Glutamatergic neuron (in vitro differentiated cells): ENCODE data around the gene ZNF484. TPM values are rescaled to one million over a fixed set of nuclear protein-coding genes. Genes with fewer than 3 reads are reported as not detected.
"Not testable (repeated sequence)": the region's sequence is repeated elsewhere in the genome, so short reads cannot be mapped to it uniquely, and the experiment has no call there.

Source experiments
- DNase-seq: peaks from one replicate; pipeline ENCODE4 v3.0.0; 2022
- H3K27ac Mint-ChIP-seq: one replicate; pipeline ENCODE4 v1.8.0; 2020; ENCODE audit warnings: mild to moderate bottlenecking, mixed read lengths, inconsistent platforms; ENCODE audit not compliant: unreplicated experiment
- H3K27me3 Mint-ChIP-seq: one replicate; pipeline ENCODE4 v1.8.0; 2020; ENCODE audit warnings: mild to moderate bottlenecking, moderate library complexity, mixed read lengths, inconsistent platforms; ENCODE audit not compliant: unreplicated experiment
- H3K36me3 Mint-ChIP-seq: one replicate; pipeline ENCODE4 v1.8.0; 2020; ENCODE audit warnings: mild to moderate bottlenecking, mixed read lengths, inconsistent platforms; ENCODE audit not compliant: unreplicated experiment
- H3K4me1 Mint-ChIP-seq: one replicate; pipeline ENCODE4 v1.8.0; 2020; ENCODE audit warnings: mild to moderate bottlenecking, low read depth, mixed read lengths, inconsistent platforms; ENCODE audit not compliant: unreplicated experiment
- H3K4me3 Mint-ChIP-seq: one replicate; pipeline ENCODE4 v1.8.0; 2020; ENCODE audit warnings: mild to moderate bottlenecking, mixed read lengths, inconsistent platforms; ENCODE audit not compliant: unreplicated experiment
- H3K9me3 Mint-ChIP-seq: one replicate; pipeline ENCODE4 v1.8.0; 2020; ENCODE audit warnings: mild to moderate bottlenecking, moderate library complexity, mixed read lengths, inconsistent platforms; ENCODE audit not compliant: unreplicated experiment
- total RNA-seq: library from RNA; stranded (reverse); fragmentation: NEBNext Ultra II Directional; extraction: Animal tissue kit (Norgen Biotek cat#: 25700); gene quantifications from one replicate; pipeline ENCODE4 v1.2.1, GENCODE V29; 2021; ENCODE audit not compliant: unreplicated experiment
- TF ChIP-seq, protein P1 (sequence below): fragments of 200-600 bp; sonication (generic); IDR thresholded peaks from one replicate; pipeline ENCODE4 v1.5.0; 2021; ENCODE audit not compliant: partially characterized antibody, unreplicated experiment

The ZNF484 gene
- total RNA-seq, 1 donor from 2014 or later, result 14.4 TPM

DNA sequence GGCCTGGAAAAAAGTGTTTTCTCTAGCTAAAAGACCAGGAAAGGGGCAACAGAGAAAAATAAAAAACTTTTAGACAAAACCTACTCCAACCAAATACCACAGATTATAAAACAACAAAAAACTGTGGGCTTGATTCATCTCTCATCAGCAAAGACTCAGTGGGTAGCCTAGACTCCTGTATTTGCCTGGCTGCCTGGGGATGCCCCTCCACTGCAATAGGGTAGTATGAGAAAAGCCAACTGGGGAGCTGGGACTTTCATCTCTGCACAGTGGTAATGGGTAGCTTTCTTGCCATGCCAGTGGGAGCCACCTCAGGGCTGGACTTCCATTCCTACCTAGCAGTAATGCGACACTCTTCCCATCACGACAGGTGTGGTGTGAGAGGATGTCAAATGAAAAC, 7.5 kb downstream of the ZNF484 start:
- peaks cover 17% of the 10 kb centered on the region for H3K36me3 Mint-ChIP-seq
- H3K4me3 Mint-ChIP-seq, result no peak overlapping the region
- TF ChIP-seq, protein P1, sequence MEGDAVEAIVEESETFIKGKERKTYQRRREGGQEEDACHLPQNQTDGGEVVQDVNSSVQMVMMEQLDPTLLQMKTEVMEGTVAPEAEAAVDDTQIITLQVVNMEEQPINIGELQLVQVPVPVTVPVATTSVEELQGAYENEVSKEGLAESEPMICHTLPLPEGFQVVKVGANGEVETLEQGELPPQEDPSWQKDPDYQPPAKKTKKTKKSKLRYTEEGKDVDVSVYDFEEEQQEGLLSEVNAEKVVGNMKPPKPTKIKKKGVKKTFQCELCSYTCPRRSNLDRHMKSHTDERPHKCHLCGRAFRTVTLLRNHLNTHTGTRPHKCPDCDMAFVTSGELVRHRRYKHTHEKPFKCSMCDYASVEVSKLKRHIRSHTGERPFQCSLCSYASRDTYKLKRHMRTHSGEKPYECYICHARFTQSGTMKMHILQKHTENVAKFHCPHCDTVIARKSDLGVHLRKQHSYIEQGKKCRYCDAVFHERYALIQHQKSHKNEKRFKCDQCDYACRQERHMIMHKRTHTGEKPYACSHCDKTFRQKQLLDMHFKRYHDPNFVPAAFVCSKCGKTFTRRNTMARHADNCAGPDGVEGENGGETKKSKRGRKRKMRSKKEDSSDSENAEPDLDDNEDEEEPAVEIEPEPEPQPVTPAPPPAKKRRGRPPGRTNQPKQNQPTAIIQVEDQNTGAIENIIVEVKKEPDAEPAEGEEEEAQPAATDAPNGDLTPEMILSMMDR, result no peak
- no peaks in the 10 kb centered on the region for H3K9me3 Mint-ChIP-seq
- DNase-seq, result no peak
- no peaks in the 10 kb centered on the region for H3K27me3 Mint-ChIP-seq
- peaks cover 18% of the 10 kb centered on the region for H3K4me1 Mint-ChIP-seq
- no peak overlapping the region for H3K27ac Mint-ChIP-seq

DNA sequence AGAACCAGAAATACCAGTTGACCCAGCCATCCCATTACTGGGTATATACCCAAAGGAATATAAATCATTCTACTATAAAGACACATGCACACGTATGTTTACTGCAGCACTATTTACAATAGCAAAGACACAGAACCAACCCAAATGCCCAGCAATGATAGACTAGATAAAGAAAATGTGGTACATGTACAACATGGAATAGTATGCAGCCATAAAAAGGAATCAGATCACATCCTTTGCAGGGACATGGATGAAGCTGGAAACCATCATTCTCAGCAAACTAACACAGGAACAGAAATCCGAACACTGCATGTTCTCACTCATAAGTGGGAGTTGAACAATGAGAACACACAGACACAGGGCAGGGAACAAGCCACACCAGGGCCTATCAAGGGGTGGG, 11.2 kb downstream of the ZNF484 start:
- not testable (repeated sequence) for H3K9me3 Mint-ChIP-seq, H3K27me3 Mint-ChIP-seq, H3K4me1 Mint-ChIP-seq, H3K27ac Mint-ChIP-seq, H3K4me3 Mint-ChIP-seq, DNase-seq
- H3K36me3 Mint-ChIP-seq, result peaks cover 17% of the 10 kb centered on the region

DNA sequence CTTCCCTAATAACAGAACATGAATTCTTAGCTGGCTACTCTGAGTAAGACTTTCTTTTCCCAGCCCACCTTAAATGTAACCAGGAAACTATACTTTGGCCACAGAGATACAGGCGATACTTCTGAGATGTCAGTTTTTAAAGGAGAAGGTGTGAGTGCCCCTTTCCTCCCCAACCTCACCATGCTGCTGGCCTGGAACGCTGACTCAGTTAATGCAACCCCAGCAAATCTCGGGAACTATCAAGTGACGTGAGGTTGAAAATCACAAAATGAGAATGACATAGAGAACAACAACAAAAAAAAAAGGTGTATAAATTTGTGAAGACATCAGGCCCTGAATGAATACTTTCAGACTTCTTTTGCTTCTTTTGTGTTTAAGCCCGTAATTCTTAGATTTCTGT, 13.7 kb downstream of the ZNF484 start:
- no peak for DNase-seq
- H3K4me1 Mint-ChIP-seq, result peaks cover 2% of the 10 kb centered on the region
- H3K27ac Mint-ChIP-seq, result no peak overlapping the region
- TF ChIP-seq, protein P1, result no peak
- H3K36me3 Mint-ChIP-seq, result peaks cover 28% of the 10 kb centered on the region
- H3K4me3 Mint-ChIP-seq, result no peak overlapping the region
- H3K9me3 Mint-ChIP-seq, result no peaks in the 10 kb centered on the region
- no peaks in the 10 kb centered on the region for H3K27me3 Mint-ChIP-seq

DNA sequence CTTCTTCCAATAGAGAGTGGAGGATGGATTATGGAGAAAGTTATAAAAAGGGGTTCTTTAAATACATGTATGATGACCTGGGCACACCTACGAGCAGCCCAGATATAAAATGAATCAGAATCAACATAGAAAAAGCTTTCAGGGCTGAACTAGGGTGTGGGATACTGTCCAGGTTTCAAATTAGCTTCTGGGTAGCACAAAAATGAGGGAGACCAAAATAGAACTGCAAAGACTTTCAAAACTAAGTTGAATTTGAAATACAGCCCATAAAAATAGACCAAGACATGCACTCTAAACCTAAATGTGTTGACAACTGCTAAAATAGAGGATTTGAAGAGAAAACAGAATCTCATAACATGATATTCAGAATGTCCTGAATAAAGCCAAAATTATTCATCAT, 17.0 kb downstream of the ZNF484 start:
- Mint-ChIP-seq H3K9me3 (no peaks in the 10 kb centered on the region), H3K4me1 (peaks cover 1% of the 10 kb centered on the region), H3K36me3 (peaks cover 17% of the 10 kb centered on the region), H3K27me3 (no peaks in the 10 kb centered on the region), H3K27ac (no peak overlapping the region), H3K4me3 (no peak overlapping the region)
- DNase-seq, result no peak
- TF ChIP-seq, protein P1, result no peak

DNA sequence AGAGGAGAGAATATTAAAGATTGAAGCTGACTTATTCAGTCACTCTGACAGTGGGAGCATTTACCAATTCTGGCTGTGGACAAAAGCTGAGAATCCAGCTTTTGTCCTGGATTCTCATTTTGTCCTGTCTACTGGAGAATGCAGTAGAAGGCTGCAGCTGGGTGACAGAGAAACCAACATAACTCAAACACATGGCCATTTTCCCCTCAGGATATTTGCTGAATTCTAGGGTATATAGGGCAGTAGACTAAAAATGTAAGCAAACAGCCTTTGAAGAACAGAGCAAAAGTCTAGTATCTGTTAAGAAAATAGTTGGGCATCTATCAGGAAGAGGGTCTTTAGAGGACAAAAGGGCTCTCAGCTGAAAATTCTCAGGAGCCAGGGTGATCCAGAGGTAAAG, 20.6 kb downstream of the ZNF484 start:
- Mint-ChIP-seq H3K27ac (peak overlapping the region; percentile 62), H3K36me3 (peaks cover 28% of the 10 kb centered on the region)
- TF ChIP-seq, protein P1, result no peak

DNA sequence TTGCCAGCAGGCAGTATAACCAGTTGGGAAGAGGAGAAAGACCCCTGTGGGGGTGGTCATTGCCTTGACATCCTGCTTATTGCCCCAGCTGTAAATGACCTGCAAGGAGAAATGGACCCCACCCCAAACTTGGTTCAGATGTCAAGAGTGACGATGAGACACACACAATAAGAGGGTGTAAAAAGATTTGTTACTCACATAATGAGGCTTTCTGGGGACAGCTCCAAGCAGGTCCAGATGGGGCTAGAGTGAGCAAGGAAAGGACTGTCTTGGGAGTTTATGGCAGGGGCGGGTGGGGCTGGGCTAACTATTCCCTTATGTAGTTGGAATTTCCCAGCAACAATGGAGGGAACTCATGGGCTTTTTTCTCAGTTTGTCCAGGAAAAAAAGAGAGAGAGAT, 24.1 kb downstream of the ZNF484 start:
- Mint-ChIP-seq H3K27ac (no peak overlapping the region), H3K4me3 (no peak overlapping the region), H3K9me3 (no peaks in the 10 kb centered on the region), H3K4me1 (peaks cover 4% of the 10 kb centered on the region), H3K27me3 (no peaks in the 10 kb centered on the region), H3K36me3 (peaks cover 21% of the 10 kb centered on the region)
- DNase-seq, result no peak
- TF ChIP-seq, protein P1, result no peak

More for the DNA sequence above, 20.6 kb downstream of the ZNF484 start:
- no peaks in the 10 kb centered on the region for H3K27me3 Mint-ChIP-seq
- peaks cover 4% of the 10 kb centered on the region for H3K4me1 Mint-ChIP-seq
- DNase-seq, result no peak
- no peak overlapping the region for H3K4me3 Mint-ChIP-seq
- no peaks in the 10 kb centered on the region for H3K9me3 Mint-ChIP-seq
